HG02610 (cell line): ENCODE data around the gene NTRK3.

Source experiments
- ATAC-seq: cut with Tn5 transposase; IDR thresholded peaks from one replicate; pipeline ENCODE4 v1.9.1; 2021; ENCODE audit warnings: mild to moderate bottlenecking, moderate library complexity; ENCODE audit not compliant: unreplicated experiment

NTRK3 gene

DNA sequence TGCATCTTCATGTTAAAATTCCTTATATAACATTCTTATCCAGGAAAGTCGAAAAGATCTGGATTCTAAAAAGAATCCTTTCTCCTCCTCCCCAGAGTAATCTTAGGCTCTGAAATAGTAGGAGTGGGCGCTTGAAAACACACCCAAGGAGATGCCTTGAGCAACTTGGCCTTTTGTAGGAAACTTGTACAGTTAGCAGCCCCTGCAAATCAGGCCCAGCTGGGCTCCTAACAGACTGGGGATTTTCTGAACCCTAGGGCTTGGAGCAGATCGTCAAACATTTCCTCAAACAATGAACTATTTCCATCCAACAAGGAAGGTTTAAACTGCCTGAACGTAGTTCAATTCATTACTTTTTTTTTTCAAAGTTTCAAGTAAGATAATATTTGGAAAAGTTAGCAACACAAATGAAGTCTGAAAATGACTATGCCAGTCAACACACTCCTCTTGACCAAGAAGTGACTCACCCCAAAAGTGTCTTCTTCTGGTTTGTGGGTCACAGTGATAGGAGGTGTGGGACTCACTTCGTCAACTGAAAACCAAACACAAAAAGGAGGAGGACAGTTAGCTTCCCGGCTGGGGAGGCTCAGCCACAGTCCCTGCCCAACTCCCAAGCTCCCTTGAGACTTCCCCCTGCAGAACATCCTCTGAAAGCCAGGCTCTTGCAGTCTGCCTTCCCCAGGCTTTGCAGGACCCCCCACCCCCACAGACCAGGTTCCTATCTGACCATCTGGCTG, 129.7 kb downstream of the NTRK3 start:
- no peak for ATAC-seq

- no peak for ATAC-seq
These were observed 131.0 kb downstream of the NTRK3 start for GRCh38 chr15:88125576-88125975.

DNA sequence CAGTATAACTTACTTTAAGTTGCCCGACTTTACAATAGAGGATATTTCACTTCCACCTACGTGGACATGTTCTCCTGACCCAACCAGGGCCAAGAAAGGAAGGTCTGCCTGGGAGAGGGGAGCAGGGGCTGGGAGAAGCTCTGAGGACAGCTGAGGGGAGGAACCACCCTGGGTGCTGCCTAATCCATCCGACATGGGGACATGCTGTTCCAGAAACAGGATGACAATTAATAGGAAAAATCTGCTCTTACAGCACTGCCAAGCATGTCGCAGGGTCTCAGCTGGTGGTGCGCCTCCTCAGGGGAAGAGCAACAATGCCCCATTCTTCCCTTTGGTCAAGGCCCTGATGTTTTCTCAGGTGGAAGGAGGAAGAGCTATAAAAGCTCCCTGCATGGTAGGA, 132.3 kb downstream of the NTRK3 start:
- no peak for ATAC-seq

DNA sequence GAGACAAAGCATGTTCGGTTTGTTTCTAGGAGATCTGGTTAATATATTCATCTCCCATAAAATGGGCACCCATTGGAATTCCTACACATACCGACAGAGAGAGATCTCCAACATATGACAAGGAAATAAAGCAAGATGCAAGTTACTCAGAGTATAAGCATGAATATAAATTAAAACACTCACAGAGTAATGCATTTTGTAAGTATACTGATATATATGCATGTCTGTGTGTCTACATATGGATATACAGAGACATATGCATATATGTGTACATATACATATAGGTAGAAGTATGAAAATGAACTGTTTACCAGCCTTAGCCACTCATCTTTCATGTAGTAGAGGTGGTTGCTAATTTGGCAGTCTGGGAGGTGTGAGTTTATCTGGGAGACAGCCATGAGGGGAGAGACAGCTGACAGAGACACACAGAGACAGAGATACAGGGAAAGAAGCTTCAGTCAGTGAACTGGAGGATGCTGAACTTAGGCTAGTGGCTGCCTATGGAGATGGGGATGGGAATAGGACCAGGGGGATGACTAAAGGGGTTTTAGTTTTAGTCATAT, 134.5 kb downstream of the NTRK3 start:
- ATAC-seq = no peak

DNA sequence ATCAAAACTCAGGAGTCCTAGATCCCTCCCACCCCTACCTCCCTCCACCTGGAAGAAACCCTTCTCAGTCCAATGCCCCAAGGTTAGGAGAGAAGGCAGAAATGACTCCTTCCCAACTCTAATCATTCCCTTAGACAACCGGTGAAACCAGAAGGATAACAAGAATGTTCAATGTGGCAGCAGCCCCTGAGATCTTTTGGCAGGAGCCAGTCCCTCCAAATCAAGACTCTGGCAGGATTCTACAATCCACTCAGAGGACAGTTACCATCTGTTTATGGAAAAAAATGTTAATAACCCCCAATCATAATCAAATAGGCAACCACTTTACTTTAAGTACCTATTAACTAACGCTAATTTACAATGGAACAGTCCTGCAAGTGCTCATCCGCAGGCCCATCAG, 136.5 kb downstream of the NTRK3 start:
- ATAC-seq = no peak

- no peak for ATAC-seq
These were observed 137.8 kb downstream of the NTRK3 start for GRCh38 chr15:88118741-88119140.

DNA sequence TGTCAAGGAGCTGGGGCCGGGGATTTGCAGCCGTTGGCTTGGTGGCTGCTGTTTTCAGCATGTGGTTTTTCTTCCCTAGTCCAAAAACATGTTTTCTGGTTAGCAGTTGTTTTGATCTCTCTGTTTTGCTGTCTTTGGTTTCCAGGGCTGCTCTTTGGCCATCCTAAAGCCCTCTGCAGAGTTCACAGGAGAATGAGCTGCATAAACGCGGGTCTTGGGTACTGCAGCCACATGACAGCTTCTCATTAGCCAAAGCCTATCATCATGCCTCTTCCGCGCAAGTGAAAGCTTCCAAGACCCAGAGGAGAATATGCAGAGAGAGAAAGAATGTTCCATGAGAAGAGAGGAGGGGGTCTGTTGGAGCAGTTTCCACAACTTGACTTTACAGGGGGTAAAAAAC, 138.5 kb downstream of the NTRK3 start:
- ATAC-seq = no peak

DNA sequence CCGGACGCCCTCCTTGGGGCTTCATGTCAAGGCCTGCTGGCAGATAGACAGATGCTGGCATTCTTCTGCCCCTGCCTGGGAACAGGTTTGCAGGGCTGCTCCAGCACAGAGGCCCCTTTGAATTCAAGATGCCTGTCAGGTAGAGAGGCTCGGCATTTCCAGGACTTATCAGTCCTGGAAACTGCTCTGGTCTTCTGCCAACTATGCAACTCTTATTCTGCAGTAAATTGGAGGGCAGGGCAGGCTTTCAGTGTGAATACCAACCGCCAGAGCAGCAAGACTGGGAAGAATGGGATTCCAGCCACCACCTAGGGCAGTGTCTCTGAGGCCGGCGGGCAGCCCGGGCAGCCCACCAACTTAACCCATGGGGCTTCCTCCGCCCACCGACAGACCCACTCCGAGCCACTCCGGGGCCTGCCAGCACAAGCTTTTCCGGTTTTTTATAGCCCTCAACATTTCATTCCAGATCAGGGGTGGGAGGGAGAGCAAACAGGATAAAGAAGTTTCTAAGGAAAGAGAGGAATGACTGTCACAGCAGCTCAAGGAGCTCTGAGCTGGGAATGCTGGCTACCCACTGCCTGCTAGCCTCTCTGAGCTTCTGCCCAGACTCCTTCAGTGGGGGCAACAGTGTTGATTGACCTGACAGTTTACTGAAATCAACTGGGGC, 140.9 kb downstream of the NTRK3 start:
- no peak for ATAC-seq

- no peak for ATAC-seq
These were observed 142.8 kb downstream of the NTRK3 start for GRCh38 chr15:88113613-88114308.

- no peak for ATAC-seq
These were observed 147.5 kb downstream of the NTRK3 start for GRCh38 chr15:88108991-88109390.

GRCh38 chr15:88108477-88108876, 148.1 kb downstream of the NTRK3 start:
- no peak for ATAC-seq

- no peak for ATAC-seq
These were observed 150.5 kb downstream of the NTRK3 start for GRCh38 chr15:88106074-88106473.

DNA sequence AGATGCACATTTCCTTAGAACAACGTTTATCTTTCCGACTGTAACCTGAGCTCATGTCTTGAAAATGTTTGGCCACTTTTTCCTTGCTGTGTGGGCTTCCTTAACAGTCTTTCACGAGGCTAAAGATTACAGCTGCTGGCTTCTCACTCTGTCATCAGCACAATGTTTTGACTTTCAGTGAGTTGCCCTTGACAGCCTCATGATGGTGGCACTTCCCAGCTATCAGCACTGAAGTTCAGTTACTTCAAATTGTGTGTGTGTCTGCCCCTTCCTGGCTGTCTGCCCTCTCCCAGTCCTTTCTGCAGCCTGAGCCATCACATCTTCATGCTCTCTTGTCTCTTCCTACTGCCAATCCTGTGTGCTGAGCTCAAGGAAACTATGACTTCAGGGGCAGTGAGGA, 152.2 kb downstream of the NTRK3 start:
- ATAC-seq = no peak

DNA sequence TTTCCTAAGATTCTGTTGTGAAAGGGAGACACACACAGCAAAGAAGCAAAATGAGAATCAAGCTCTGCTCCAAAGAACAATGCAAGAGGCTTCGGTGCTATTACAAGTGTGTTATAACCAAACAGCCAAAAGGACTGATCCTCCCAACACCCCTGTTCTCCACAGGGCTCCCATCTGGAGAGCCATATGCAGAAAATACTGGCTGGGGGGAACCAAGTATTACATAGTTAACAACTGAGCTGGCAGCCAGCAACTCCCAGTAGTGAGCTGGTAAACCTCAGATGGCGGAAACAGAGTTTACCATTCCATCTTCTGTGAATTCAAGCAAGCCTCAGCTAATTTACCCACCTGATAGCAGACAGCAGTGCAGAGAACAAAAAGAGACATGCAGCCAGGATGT, 156.4 kb downstream of the NTRK3 start:
- no peak for ATAC-seq

DNA sequence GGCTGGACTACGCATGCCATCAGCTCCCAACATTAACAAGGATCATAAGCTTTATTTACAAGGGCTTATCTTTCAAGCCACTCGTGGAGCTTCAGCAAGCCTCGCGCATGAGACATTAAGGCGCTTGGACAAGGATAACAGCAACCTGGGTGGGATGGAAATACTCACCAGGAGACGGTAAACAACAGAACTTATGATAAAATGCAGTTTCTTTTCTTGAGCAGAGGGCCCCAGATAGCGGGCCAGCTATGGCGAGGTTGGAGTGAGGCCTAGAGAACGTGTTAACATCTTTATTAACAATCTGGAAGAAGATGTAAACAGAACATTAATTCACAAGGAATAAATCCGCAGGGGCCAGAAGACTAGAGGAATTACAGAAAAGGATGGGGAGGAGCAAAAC, 158.2 kb downstream of the NTRK3 start:
- no peak for ATAC-seq

- no peak for ATAC-seq
These were observed 165.0 kb downstream of the NTRK3 start for GRCh38 chr15:88091444-88092016.

- ATAC-seq = no peak
These were observed 166.0 kb downstream of the NTRK3 start for GRCh38 chr15:88090481-88091011.

GRCh38 chr15:88089731-88090130, 166.8 kb downstream of the NTRK3 start:
- no peak for ATAC-seq

DNA sequence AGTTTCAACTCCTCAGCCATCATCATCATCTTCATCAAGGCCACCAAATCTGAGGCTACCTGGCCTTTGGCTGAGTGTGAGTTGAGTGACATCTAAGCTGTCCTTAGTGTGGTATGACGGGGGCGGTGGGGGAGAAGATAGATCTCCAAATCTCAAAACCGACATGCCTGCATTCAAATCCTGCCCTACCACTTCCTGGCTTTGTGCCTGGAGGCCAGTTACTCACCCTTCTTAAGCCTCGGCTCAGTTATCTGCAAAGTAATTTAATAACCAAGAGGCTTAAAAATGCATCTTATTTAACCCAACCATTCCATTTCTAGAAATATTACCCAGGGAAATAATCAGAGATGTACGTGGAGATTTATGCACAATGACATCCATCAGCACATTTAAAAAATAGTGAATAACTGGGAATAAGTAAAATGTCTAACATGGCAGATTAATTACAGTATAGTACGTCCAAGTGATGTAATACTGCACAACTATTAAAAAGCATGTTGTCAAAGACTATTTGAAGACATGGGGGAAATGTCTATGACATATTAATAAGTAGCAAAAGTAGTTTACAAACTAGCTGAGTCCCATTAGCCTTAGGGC, 167.4 kb downstream of the NTRK3 start:
- no peak for ATAC-seq

- ATAC-seq = no peak
These were observed 172.5 kb downstream of the NTRK3 start for GRCh38 chr15:88083811-88084760.
